Activated naive CD8-positive, alpha-beta T cell (primary cell): Measurements from ENCODE around the gene ABHD18.
"Not testable (repeated sequence)": the region's sequence is repeated elsewhere in the genome, so short reads cannot be mapped to it uniquely, and the experiment has no call there.

Source experiments
- H3K27ac Mint-ChIP-seq: one replicate; pipeline ENCODE4 v1.8.0; 2021; ENCODE audit warnings: mixed read lengths
- H3K27me3 Mint-ChIP-seq: one replicate; pipeline ENCODE4 v1.8.0; 2021; ENCODE audit warnings: mixed read lengths
- H3K36me3 Mint-ChIP-seq: one replicate; pipeline ENCODE4 v1.8.0; 2021; ENCODE audit warnings: mixed read lengths
- H3K4me1 Mint-ChIP-seq: one replicate; pipeline ENCODE4 v1.8.0; 2021; ENCODE audit warnings: low read depth, mixed read lengths
- H3K4me3 Mint-ChIP-seq: one replicate; pipeline ENCODE4 v1.8.0; 2021; ENCODE audit warnings: mild to moderate bottlenecking, mixed read lengths
- H3K9me3 Mint-ChIP-seq: one replicate; pipeline ENCODE4 v1.8.0; 2021; ENCODE audit warnings: low read depth, mixed read lengths

ABHD18 gene

GRCh38 chr4:128031756-128032384 is 66.7 kb downstream of the ABHD18 start:
- H3K27ac Mint-ChIP-seq, result no peak overlapping the region
- no peaks in the 10 kb centered on the region for H3K27me3 Mint-ChIP-seq
- H3K9me3 Mint-ChIP-seq, result no peaks in the 10 kb centered on the region
- no peaks in the 10 kb centered on the region for H3K4me1 Mint-ChIP-seq
- peaks cover 5% of the 10 kb centered on the region for H3K36me3 Mint-ChIP-seq
- no peak overlapping the region for H3K4me3 Mint-ChIP-seq

GRCh38 chr4:128039568-128039967 is 74.4 kb downstream of the ABHD18 start:
- no peaks in the 10 kb centered on the region for H3K36me3 Mint-ChIP-seq
- H3K27me3 Mint-ChIP-seq, result no peaks in the 10 kb centered on the region
- H3K9me3 Mint-ChIP-seq, result no peaks in the 10 kb centered on the region
- no peak overlapping the region for H3K27ac Mint-ChIP-seq
- H3K4me3 Mint-ChIP-seq, result no peak overlapping the region
- no peaks in the 10 kb centered on the region for H3K4me1 Mint-ChIP-seq

- not testable (repeated sequence) for H3K4me3 Mint-ChIP-seq, H3K9me3 Mint-ChIP-seq, H3K27ac Mint-ChIP-seq, H3K4me1 Mint-ChIP-seq, H3K27me3 Mint-ChIP-seq, H3K36me3 Mint-ChIP-seq
Observed at GRCh38 chr4:128047019-128047418, 81.8 kb downstream of the ABHD18 start.

- H3K4me1 Mint-ChIP-seq, H3K36me3 Mint-ChIP-seq, H3K27ac Mint-ChIP-seq, H3K9me3 Mint-ChIP-seq, H3K27me3 Mint-ChIP-seq, H3K4me3 Mint-ChIP-seq: not testable (repeated sequence)
Observed at GRCh38 chr4:128047514-128047913, 82.3 kb downstream of the ABHD18 start.

GRCh38 chr4:128051229-128051628 is 86.0 kb downstream of the ABHD18 start:
- not testable (repeated sequence) for H3K4me3 Mint-ChIP-seq, H3K4me1 Mint-ChIP-seq, H3K27me3 Mint-ChIP-seq, H3K27ac Mint-ChIP-seq, H3K9me3 Mint-ChIP-seq, H3K36me3 Mint-ChIP-seq

GRCh38 chr4:128054907-128055306 is 89.7 kb downstream of the ABHD18 start:
- not testable (repeated sequence) for H3K36me3 Mint-ChIP-seq, H3K4me3 Mint-ChIP-seq, H3K9me3 Mint-ChIP-seq, H3K27me3 Mint-ChIP-seq, H3K27ac Mint-ChIP-seq, H3K4me1 Mint-ChIP-seq

- H3K9me3 Mint-ChIP-seq, H3K4me1 Mint-ChIP-seq, H3K4me3 Mint-ChIP-seq, H3K36me3 Mint-ChIP-seq, H3K27ac Mint-ChIP-seq, H3K27me3 Mint-ChIP-seq: not testable (repeated sequence)
Observed at GRCh38 chr4:128055441-128056206, 90.4 kb downstream of the ABHD18 start.

- Mint-ChIP-seq H3K9me3 (no peaks in the 10 kb centered on the region), H3K27me3 (peaks cover 4% of the 10 kb centered on the region), H3K36me3 (peaks cover 2% of the 10 kb centered on the region), H3K4me1 (peaks cover 5% of the 10 kb centered on the region), H3K4me3 (no peak overlapping the region), H3K27ac (no peak overlapping the region)
Observed at GRCh38 chr4:128056396-128056795, 91.2 kb downstream of the ABHD18 start.

GRCh38 chr4:128060121-128060698 is 95.0 kb downstream of the ABHD18 start:
- H3K4me1 Mint-ChIP-seq, result peaks cover 13% of the 10 kb centered on the region

GRCh38 chr4:128060699-128061565 is 95.7 kb downstream of the ABHD18 start, which contains the start of gene LARP1B:
LARP1B (plus strand) TSS chr4:128061312; CDS start chr4:128074952, 13,640 bp downstream.
- H3K27me3 Mint-ChIP-seq, result no peaks in the 10 kb centered on the region
- peak within 1 kb of the TSS; percentile 88 for H3K4me3 Mint-ChIP-seq
- peaks cover 16% of the 10 kb centered on the region for H3K4me1 Mint-ChIP-seq
- no peaks in the 10 kb centered on the region for H3K9me3 Mint-ChIP-seq
- H3K27ac Mint-ChIP-seq, result peak within 1 kb of the TSS; percentile 90
- no peaks in the 10 kb centered on the region for H3K36me3 Mint-ChIP-seq

More at GRCh38 chr4:128060121-128060698, 95.0 kb downstream of the ABHD18 start:
- Mint-ChIP-seq H3K27me3 (no peaks in the 10 kb centered on the region), H3K27ac (peak overlapping the region; percentile 90), H3K36me3 (no peaks in the 10 kb centered on the region), H3K4me3 (peak overlapping the region; percentile 86), H3K9me3 (no peaks in the 10 kb centered on the region)

- Mint-ChIP-seq H3K4me3 (peak overlapping the region; percentile 88), H3K36me3 (no peaks in the 10 kb centered on the region), H3K27me3 (no peaks in the 10 kb centered on the region), H3K27ac (peak overlapping the region; percentile 10), H3K4me1 (peaks cover 16% of the 10 kb centered on the region), H3K9me3 (no peaks in the 10 kb centered on the region)
Observed at GRCh38 chr4:128061566-128062536, 96.6 kb downstream of the ABHD18 start.

- not testable (repeated sequence) for H3K27ac Mint-ChIP-seq, H3K9me3 Mint-ChIP-seq, H3K4me3 Mint-ChIP-seq, H3K36me3 Mint-ChIP-seq, H3K27me3 Mint-ChIP-seq
- H3K4me1 Mint-ChIP-seq, result peaks cover 11% of the 10 kb centered on the region
Observed at GRCh38 chr4:128066453-128066820, 101.2 kb downstream of the ABHD18 start.

- no peaks in the 10 kb centered on the region for H3K27me3 Mint-ChIP-seq
- H3K9me3 Mint-ChIP-seq, result no peaks in the 10 kb centered on the region
- peaks cover 8% of the 10 kb centered on the region for H3K4me1 Mint-ChIP-seq
- H3K27ac Mint-ChIP-seq, result no peak overlapping the region
- H3K36me3 Mint-ChIP-seq, result no peaks in the 10 kb centered on the region
- no peak overlapping the region for H3K4me3 Mint-ChIP-seq
Observed at GRCh38 chr4:128068918-128069317, 103.7 kb downstream of the ABHD18 start.

- H3K27ac Mint-ChIP-seq, result no peak overlapping the region
- H3K9me3 Mint-ChIP-seq, result no peaks in the 10 kb centered on the region
- no peaks in the 10 kb centered on the region for H3K27me3 Mint-ChIP-seq
- no peak overlapping the region for H3K4me3 Mint-ChIP-seq
- H3K36me3 Mint-ChIP-seq, result peaks cover 8% of the 10 kb centered on the region
- no peaks in the 10 kb centered on the region for H3K4me1 Mint-ChIP-seq
Observed at GRCh38 chr4:128076464-128076863, 111.3 kb downstream of the ABHD18 start.
